ENCODE data around the gene B4GALT1.

Gene B4GALT1

DNA sequence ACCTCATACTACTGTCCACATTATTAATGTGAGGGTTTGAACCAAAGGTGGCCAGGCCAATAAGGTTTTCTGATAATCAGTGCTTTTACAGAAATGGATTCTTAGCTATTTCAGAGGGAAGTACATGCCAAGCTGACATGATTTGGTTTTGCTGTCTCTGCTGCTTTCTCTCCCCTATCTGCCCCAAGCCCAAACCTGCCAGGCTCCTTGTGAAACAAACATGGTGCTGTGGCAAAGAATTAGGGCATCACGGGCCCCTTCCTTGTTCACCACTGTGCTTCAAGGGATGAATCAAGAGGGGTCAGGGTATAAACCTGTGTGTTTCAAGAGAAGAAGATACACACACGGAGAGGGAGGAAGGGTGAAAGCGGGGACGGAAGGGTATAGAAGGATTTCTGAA lies 49.3 kb downstream of the B4GALT1 start:
- DNase-seq (ENCODE audit: extremely low spot score), result no peak
- ChIA-PET CTCF (no interaction called here), POLR2A (no interaction called here)
- no peak for TF ChIP-seq CTBP1 (IDR thresholded peaks at IDR 0.05; ENCODE audit: borderline replicate concordance)
- TF ChIP-seq BHLHE40 (IDR thresholded peaks at IDR 0.05; ENCODE audit: borderline replicate concordance), result no peak
- TF ChIP-seq ARNT (IDR thresholded peaks at IDR 0.05), result no peak
- TF ChIP-seq HDGF (IDR thresholded peaks at IDR 0.05; ENCODE audit: borderline replicate concordance), result no peak
- no peak for TF ChIP-seq FOXA1 (IDR thresholded peaks at IDR 0.05)

DNA sequence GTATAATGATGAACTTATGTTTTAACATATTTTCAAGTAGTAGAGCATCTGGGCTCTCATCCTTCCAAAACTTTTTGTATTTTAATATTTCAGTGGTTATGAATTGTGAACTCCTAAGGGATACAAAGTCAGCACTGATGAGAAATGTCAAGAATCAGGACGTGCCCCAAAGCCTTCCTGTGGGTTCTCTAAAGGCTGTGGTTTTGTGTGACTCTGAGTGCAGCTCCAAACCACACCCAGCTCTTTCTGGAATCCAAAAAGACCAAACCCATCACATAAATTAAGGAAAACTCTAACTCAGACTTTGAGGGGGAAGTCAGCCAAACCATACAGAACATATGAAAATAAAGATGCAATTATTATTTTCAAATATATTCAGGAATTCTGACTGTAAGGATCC lies 49.8 kb downstream of the B4GALT1 start:
- CTCF ChIA-PET, result no interaction called here
- no peak for DNase-seq (ENCODE audit: extremely low spot score)
- TF ChIP-seq FOXA1 (IDR thresholded peaks at IDR 0.05) (no peak), FOXK2 (IDR thresholded peaks at IDR 0.05) (no peak), L3MBTL2 (conservative IDR thresholded peaks at IDR 0.05) (no peak), BHLHE40 (IDR thresholded peaks at IDR 0.05; ENCODE audit: borderline replicate concordance) (no peak), CTBP1 (IDR thresholded peaks at IDR 0.05; ENCODE audit: borderline replicate concordance) (no peak), TARDBP (IDR thresholded peaks at IDR 0.05) (no peak), ELF4 (IDR thresholded peaks at IDR 0.05) (no peak), ZNF384 (IDR thresholded peaks at IDR 0.05) (no peak), ARNT (IDR thresholded peaks at IDR 0.05) (no peak), NFRKB (IDR thresholded peaks at IDR 0.05) (no peak), FOXM1 (IDR thresholded peaks at IDR 0.05; ENCODE audit: borderline replicate concordance) (no peak), SUZ12 (IDR thresholded peaks at IDR 0.05) (no peak), SP1 (IDR thresholded peaks at IDR 0.05) (no peak), LEF1 (IDR thresholded peaks at IDR 0.05; ENCODE audit: borderline replicate concordance) (no peak), HDGF (IDR thresholded peaks at IDR 0.05; ENCODE audit: borderline replicate concordance) (no peak)
- TF ChIP-seq, protein P1, sequence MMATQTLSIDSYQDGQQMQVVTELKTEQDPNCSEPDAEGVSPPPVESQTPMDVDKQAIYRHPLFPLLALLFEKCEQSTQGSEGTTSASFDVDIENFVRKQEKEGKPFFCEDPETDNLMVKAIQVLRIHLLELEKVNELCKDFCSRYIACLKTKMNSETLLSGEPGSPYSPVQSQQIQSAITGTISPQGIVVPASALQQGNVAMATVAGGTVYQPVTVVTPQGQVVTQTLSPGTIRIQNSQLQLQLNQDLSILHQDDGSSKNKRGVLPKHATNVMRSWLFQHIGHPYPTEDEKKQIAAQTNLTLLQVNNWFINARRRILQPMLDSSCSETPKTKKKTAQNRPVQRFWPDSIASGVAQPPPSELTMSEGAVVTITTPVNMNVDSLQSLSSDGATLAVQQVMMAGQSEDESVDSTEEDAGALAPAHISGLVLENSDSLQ (IDR thresholded peaks at IDR 0.05), result no peak
- POLR2A ChIA-PET, result no interaction called here

DNA sequence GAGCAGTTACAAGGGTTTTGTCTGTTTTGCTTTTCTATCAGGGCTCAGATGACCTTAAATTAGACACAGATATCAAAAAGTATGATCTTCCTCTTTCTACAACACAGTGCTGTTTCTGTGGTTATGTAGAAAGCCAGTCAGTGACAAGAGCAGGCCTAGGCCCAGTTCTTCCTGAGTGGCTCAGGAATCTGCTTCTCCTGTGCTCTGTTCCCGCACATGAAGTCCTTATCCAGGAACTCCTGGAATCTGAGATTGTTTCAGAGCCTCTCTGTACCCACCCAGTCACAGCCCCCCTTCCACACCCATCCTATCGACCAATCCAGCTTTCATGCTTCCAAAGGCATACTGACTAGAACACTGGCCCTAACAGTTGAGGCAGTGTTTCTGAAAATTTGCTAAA lies 50.3 kb downstream of the B4GALT1 start:
- CTCF ChIA-PET, result no interaction called here
- DNase-seq (ENCODE audit: extremely low spot score), result no peak
- POLR2A ChIA-PET, result no interaction called here
- no peak for TF ChIP-seq HDGF (IDR thresholded peaks at IDR 0.05; ENCODE audit: borderline replicate concordance)
- TF ChIP-seq, protein P1 (IDR thresholded peaks at IDR 0.05), result no peak
- no peak for TF ChIP-seq FOXK2 (IDR thresholded peaks at IDR 0.05)
- TF ChIP-seq ARNT (IDR thresholded peaks at IDR 0.05), result no peak
- TF ChIP-seq FOXA1 (IDR thresholded peaks at IDR 0.05), result no peak
- TF ChIP-seq CTBP1 (IDR thresholded peaks at IDR 0.05; ENCODE audit: borderline replicate concordance), result no peak
- TF ChIP-seq FOXM1 (IDR thresholded peaks at IDR 0.05; ENCODE audit: borderline replicate concordance), result no peak

GRCh38 chr9:33114746-33115145 lies 52.4 kb downstream of the B4GALT1 start:
- ChIA-PET POLR2A (no interaction called here), CTCF (no interaction called here)
- no peak for TF ChIP-seq L3MBTL2 (conservative IDR thresholded peaks at IDR 0.05)
- TF ChIP-seq ARNT (IDR thresholded peaks at IDR 0.05), result no peak
- no peak for TF ChIP-seq LEF1 (IDR thresholded peaks at IDR 0.05; ENCODE audit: borderline replicate concordance)
- no peak for TF ChIP-seq FOXK2 (IDR thresholded peaks at IDR 0.05)
- no peak for TF ChIP-seq FOXM1 (IDR thresholded peaks at IDR 0.05; ENCODE audit: borderline replicate concordance)
- TF ChIP-seq, protein P1 (IDR thresholded peaks at IDR 0.05), result no peak
- TF ChIP-seq HDGF (IDR thresholded peaks at IDR 0.05; ENCODE audit: borderline replicate concordance), result no peak
- no peak for DNase-seq (ENCODE audit: extremely low spot score)

GRCh38 chr9:33113799-33114547 lies 53.2 kb downstream of the B4GALT1 start:
- POLR2A ChIA-PET, result no interaction called here
- DNase-seq (ENCODE audit: extremely low spot score), result no peak
- CTCF ChIA-PET, result interaction anchor here (0.6 kb wide), 1 partner anchor 12 kb away, joined by 3 read pairs; no protein-coding TSS in a partner anchor
- TF ChIP-seq FOXM1 (IDR thresholded peaks at IDR 0.05; ENCODE audit: borderline replicate concordance) (no peak), SP1 (IDR thresholded peaks at IDR 0.05) (no peak), FOXA1 (IDR thresholded peaks at IDR 0.05) (no peak), SUZ12 (IDR thresholded peaks at IDR 0.05) (no peak), FOXK2 (IDR thresholded peaks at IDR 0.05) (no peak), ELF4 (IDR thresholded peaks at IDR 0.05) (no peak), LEF1 (IDR thresholded peaks at IDR 0.05; ENCODE audit: borderline replicate concordance) (no peak), BHLHE40 (IDR thresholded peaks at IDR 0.05; ENCODE audit: borderline replicate concordance) (no peak), TARDBP (IDR thresholded peaks at IDR 0.05) (no peak), NFRKB (IDR thresholded peaks at IDR 0.05) (no peak), HDGF (IDR thresholded peaks at IDR 0.05; ENCODE audit: borderline replicate concordance) (no peak), ZNF384 (IDR thresholded peaks at IDR 0.05) (no peak), L3MBTL2 (conservative IDR thresholded peaks at IDR 0.05) (no peak)
- TF ChIP-seq, protein P1 (IDR thresholded peaks at IDR 0.05), result no peak

DNA sequence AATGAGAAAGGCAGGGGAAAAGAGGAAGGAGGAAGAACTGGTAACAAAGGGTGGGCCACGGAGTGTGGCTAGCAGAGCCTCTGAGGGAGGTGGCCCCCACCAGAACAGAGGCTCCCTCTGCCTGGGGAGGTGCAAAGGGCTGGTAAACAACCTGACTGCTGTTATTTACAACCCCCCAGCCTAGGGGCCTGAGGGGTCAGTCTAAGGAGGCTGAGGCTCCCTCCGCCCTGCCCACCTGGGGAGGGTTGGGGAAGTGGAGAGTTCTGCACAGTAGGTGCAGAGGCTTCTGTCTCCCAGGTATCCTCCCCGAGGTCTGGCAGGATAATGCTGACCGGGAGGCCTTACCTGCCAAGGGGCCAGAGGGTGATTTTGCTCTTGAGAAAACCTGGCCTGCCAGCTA lies 55.0 kb downstream of the B4GALT1 start:
- ChIA-PET POLR2A (no interaction called here), CTCF (no interaction called here)
- no peak for DNase-seq (ENCODE audit: extremely low spot score)
- TF ChIP-seq FOXK2 (IDR thresholded peaks at IDR 0.05), result no peak
- no peak for TF ChIP-seq SUZ12 (IDR thresholded peaks at IDR 0.05)
- TF ChIP-seq FOXM1 (IDR thresholded peaks at IDR 0.05; ENCODE audit: borderline replicate concordance), result no peak
- TF ChIP-seq BHLHE40 (IDR thresholded peaks at IDR 0.05; ENCODE audit: borderline replicate concordance), result no peak
- TF ChIP-seq, protein P1 (IDR thresholded peaks at IDR 0.05), result no peak
- no peak for TF ChIP-seq SP1 (IDR thresholded peaks at IDR 0.05)

Measured in HEK293T (cell line).